HEK293 (cell line): Measurements from ENCODE around the gene BCORL1.

Experiments used
- CTCF ChIA-PET: fragments of 350-600 bp; formaldehyde crosslinking; extraction: SDS; loops from one replicate; lab custom pipeline; 2021; ENCODE audit warnings: antibody characterized with exemption; lab: Yijun Ruan, JAX
- POLR2A ChIA-PET: fragments of 300-600 bp; formaldehyde crosslinking; extraction: SDS; loops from one replicate; lab custom pipeline; 2020; ENCODE audit warnings: antibody characterized with exemption, inconsistent platforms; lab: Yijun Ruan, JAX
- H3K27ac ChIP-seq: fragments of 200-500 bp; sonication (Bioruptor generic); 2 replicates; pipeline ENCODE4 v1.5.1; 2014; ENCODE audit warnings: low read depth, low read length, control low read depth, inconsistent platforms; ENCODE audit errors: extremely low read depth
- H3K36me3 ChIP-seq, 2 experiments: fragments of 200-500 bp in 1 of 2; sonication (Bioruptor generic) in 1 of 2; 1 replicate in 1 of 2; 2 replicates in 1 of 2; pipeline ENCODE4 v1.5.1; 2014 to 2017; ENCODE audit warnings: inconsistent platforms in 2 of 2, low read length in 2 of 2; ENCODE audit not compliant: control insufficient read depth in 2 of 2, insufficient read depth in 1 of 2
- H3K4me1 ChIP-seq: fragments of 200-500 bp; sonication (Bioruptor generic); 2 replicates; pipeline ENCODE4 v1.5.1; 2014; ENCODE audit warnings: mild to moderate bottlenecking, low read length, inconsistent platforms; ENCODE audit not compliant: control insufficient read depth, insufficient read depth
- H3K4me3 ChIP-seq: 2 replicates; pipeline ENCODE4 v1.5.1; 2011; ENCODE audit warnings: low read depth, mild to moderate bottlenecking, control low read depth, low read length, moderate library complexity
- H3K9me3 ChIP-seq: fragments of 200-500 bp; sonication (Bioruptor generic); 2 replicates; pipeline ENCODE4 v1.5.1; 2014; ENCODE audit warnings: low read depth, low read length, inconsistent platforms; ENCODE audit not compliant: control insufficient read depth, insufficient read depth
- KLF1 ChIP-seq: fragments of 450-650 bp; formaldehyde crosslinking; IDR thresholded peaks from 2 replicates; pipeline ENCODE4 v1.5.1; 2016; ENCODE audit warnings: missing biosample characterization, missing genetic modification characterization
- KLF9 ChIP-seq: fragments of 450-650 bp; formaldehyde crosslinking; IDR thresholded peaks from 2 replicates; pipeline ENCODE4 v1.5.1; 2016; ENCODE audit warnings: missing biosample characterization, missing genetic modification characterization, low read depth
- PRDM10 ChIP-seq: fragments of 450-650 bp; formaldehyde crosslinking; IDR thresholded peaks from 2 replicates; pipeline ENCODE4 v1.5.1; 2016; ENCODE audit warnings: missing biosample characterization, missing genetic modification characterization
- SP2 ChIP-seq: fragments of 450-650 bp; formaldehyde crosslinking; IDR thresholded peaks from 2 replicates; pipeline ENCODE4 v1.5.1; 2016; ENCODE audit warnings: missing biosample characterization, missing genetic modification characterization
- ZBTB49 ChIP-seq: fragments of 450-650 bp; formaldehyde crosslinking; IDR thresholded peaks from 2 replicates; pipeline ENCODE4 v1.5.1; 2016; ENCODE audit warnings: missing biosample characterization, missing genetic modification characterization, low read depth
- ZFP3 ChIP-seq: fragments of 450-650 bp; formaldehyde crosslinking; IDR thresholded peaks from 2 replicates; pipeline ENCODE4 v1.5.1; 2016; ENCODE audit warnings: low read depth, missing biosample characterization, missing genetic modification characterization
- ZFP69B ChIP-seq: fragments of 450-650 bp; formaldehyde crosslinking; IDR thresholded peaks from 2 replicates; pipeline ENCODE4 v1.5.1; 2016; ENCODE audit warnings: missing biosample characterization, missing genetic modification characterization
- ZNF132 ChIP-seq: fragments of 450-650 bp; formaldehyde crosslinking; IDR thresholded peaks from 2 replicates; pipeline ENCODE4 v1.5.1; 2017; ENCODE audit warnings: missing biosample characterization, missing genetic modification characterization, borderline replicate concordance
- ZNF169 ChIP-seq: fragments of 450-650 bp; formaldehyde crosslinking; IDR thresholded peaks from 2 replicates; pipeline ENCODE4 v1.5.1; 2016; ENCODE audit warnings: missing biosample characterization, missing genetic modification characterization
- ZNF175 ChIP-seq: fragments of 450-650 bp; formaldehyde crosslinking; IDR thresholded peaks from 2 replicates; pipeline ENCODE4 v1.5.1; 2016; ENCODE audit warnings: missing biosample characterization, missing genetic modification characterization
- ZNF211 ChIP-seq: fragments of 450-650 bp; formaldehyde crosslinking; IDR thresholded peaks from 2 replicates; pipeline ENCODE4 v1.5.1; 2016; ENCODE audit warnings: low read depth, missing biosample characterization, missing genetic modification characterization
- ZNF239 ChIP-seq: fragments of 450-650 bp; formaldehyde crosslinking; IDR thresholded peaks from 2 replicates; pipeline ENCODE4 v1.5.1; 2016; ENCODE audit warnings: missing biosample characterization, missing genetic modification characterization
- ZNF24 ChIP-seq: fragments of 450-650 bp; formaldehyde crosslinking; IDR thresholded peaks from 2 replicates; pipeline ENCODE4 v1.5.1; 2016; ENCODE audit warnings: missing biosample characterization, missing genetic modification characterization
- ZNF341 ChIP-seq: fragments of 450-650 bp; formaldehyde crosslinking; IDR thresholded peaks from 2 replicates; pipeline ENCODE4; 2016; ENCODE audit warnings: low read depth, missing biosample characterization, missing genetic modification characterization
- ZNF48 ChIP-seq: fragments of 450-650 bp; formaldehyde crosslinking; IDR thresholded peaks from 2 replicates; pipeline ENCODE4 v1.5.1; 2016; ENCODE audit warnings: missing biosample characterization, missing genetic modification characterization
- ZNF561 ChIP-seq: fragments of 450-650 bp; IDR thresholded peaks from 2 replicates; pipeline ENCODE4 v1.5.1; 2018; ENCODE audit warnings: missing biosample characterization, missing genetic modification characterization, borderline replicate concordance
- ZNF585B ChIP-seq: fragments of 450-650 bp; formaldehyde crosslinking; IDR thresholded peaks from 2 replicates; pipeline ENCODE4 v1.5.1; 2016; ENCODE audit warnings: missing biosample characterization, missing genetic modification characterization
- ZNF621 ChIP-seq: fragments of 450-650 bp; formaldehyde crosslinking; IDR thresholded peaks from 2 replicates; pipeline ENCODE4 v1.5.1; 2017; ENCODE audit warnings: missing biosample characterization, missing genetic modification characterization
- ZNF623 ChIP-seq: fragments of 450-650 bp; formaldehyde crosslinking; IDR thresholded peaks from 2 replicates; pipeline ENCODE4 v1.5.1; 2016; ENCODE audit warnings: missing biosample characterization, missing genetic modification characterization
- TF ChIP-seq, protein P1 (sequence below): fragments of 450-650 bp; formaldehyde crosslinking; IDR thresholded peaks from 2 replicates; pipeline ENCODE4 v1.5.1; 2016; ENCODE audit warnings: missing biosample characterization, missing genetic modification characterization

Gene BCORL1

GRCh38 chrX:130024127-130024526 is 41.7 kb downstream of the BCORL1 start:
- ChIA-PET POLR2A (interaction anchor here (1.4 kb wide), 1 partner anchor 118 kb away, joined by 3 read pairs; the partner anchor contains the start of gene UTP14A), CTCF (interaction anchor here (0.6 to 1.0 kb wide), 6 partner anchors 10 to 905 kb away, joined by 3 read pairs; no protein-coding TSS in a partner anchor)

DNA sequence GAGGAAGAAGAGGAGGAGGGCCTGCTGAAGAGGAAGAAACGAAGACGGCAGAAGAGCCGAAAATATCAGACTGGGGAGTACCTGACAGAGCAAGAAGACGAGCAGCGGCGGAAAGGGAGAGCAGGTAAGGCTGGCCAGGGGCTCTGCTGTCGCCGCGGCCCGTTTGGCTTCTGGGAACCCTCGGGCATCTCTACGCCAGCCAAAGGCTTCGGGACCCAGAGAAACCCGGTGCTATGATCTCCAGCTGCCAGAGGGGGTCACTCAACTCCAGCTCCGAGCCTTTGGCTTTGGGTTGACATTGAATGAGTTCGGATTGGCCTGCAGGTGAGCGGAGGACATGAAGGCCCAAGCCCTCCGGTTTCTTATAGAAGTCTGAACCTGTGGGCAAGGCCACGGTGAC is 42.8 kb downstream of the BCORL1 start:
- ChIA-PET POLR2A (no interaction called here), CTCF (interaction anchor here (1.0 to 2.0 kb wide), 3 partner anchors 13 to 421 kb away, joined by 3 to 18 read pairs (median 3); no protein-coding TSS in a partner anchor)
- no peaks in the 10 kb centered on the region for H3K9me3 ChIP-seq
- H3K4me1 ChIP-seq, result no peaks in the 10 kb centered on the region
- TF ChIP-seq ZNF621, result no peak
- TF ChIP-seq ZNF211 (tag by site-specific recombination), result no peak
- TF ChIP-seq ZNF623, result no peak
- no peak for TF ChIP-seq ZFP69B (tag by site-specific recombination)
- no peak for TF ChIP-seq ZNF48 (tag by site-specific recombination)
- TF ChIP-seq ZNF24 (tag by site-specific recombination), result no peak
- TF ChIP-seq ZNF561 (tag by site-specific recombination), result no peak
- TF ChIP-seq, protein P1, sequence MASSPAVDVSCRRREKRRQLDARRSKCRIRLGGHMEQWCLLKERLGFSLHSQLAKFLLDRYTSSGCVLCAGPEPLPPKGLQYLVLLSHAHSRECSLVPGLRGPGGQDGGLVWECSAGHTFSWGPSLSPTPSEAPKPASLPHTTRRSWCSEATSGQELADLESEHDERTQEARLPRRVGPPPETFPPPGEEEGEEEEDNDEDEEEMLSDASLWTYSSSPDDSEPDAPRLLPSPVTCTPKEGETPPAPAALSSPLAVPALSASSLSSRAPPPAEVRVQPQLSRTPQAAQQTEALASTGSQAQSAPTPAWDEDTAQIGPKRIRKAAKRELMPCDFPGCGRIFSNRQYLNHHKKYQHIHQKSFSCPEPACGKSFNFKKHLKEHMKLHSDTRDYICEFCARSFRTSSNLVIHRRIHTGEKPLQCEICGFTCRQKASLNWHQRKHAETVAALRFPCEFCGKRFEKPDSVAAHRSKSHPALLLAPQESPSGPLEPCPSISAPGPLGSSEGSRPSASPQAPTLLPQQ, result no peak
- TF ChIP-seq PRDM10 (tag by site-specific recombination), result no peak
- TF ChIP-seq ZNF169 (tag by site-specific recombination), result no peak
- no peak for TF ChIP-seq ZNF585B
- no peak for TF ChIP-seq ZBTB49
- TF ChIP-seq ZNF175 (tag by site-specific recombination), result no peak
- TF ChIP-seq ZNF239 (tag by site-specific recombination), result no peak
- H3K36me3 ChIP-seq, result peaks cover 23 to 94% of the 10 kb centered on the region in 2 experiments
- H3K4me3 ChIP-seq, result no peak overlapping the region
- no peak overlapping the region for H3K27ac ChIP-seq

More at GRCh38 chrX:130024127-130024526, 41.7 kb downstream of the BCORL1 start:
- H3K27ac ChIP-seq, result no peak overlapping the region
- TF ChIP-seq ZFP3 (tag by site-specific recombination) (no peak), KLF9 (peak; percentile 88), PRDM10 (tag by site-specific recombination) (peak; percentile 68), ZNF341 (tag by site-specific recombination) (peak; percentile 87), KLF1 (peak; percentile 84), SP2 (tag by site-specific recombination) (peak; percentile 45), ZNF132 (no peak)
- peaks cover 20 to 90% of the 10 kb centered on the region in 2 experiments for H3K36me3 ChIP-seq
- no peaks in the 10 kb centered on the region for H3K9me3 ChIP-seq
- H3K4me3 ChIP-seq, result no peak overlapping the region
- H3K4me1 ChIP-seq, result no peaks in the 10 kb centered on the region
